ENCODE results near the gene OLFM2.
"Not testable (repeated sequence)": the region's sequence is repeated elsewhere in the genome, so short reads cannot be mapped to it uniquely, and the experiment has no call there.

- not testable (repeated sequence) for TF ChIP-seq CTCF (conservative IDR thresholded peaks at IDR 0.05 in 1 of 2, IDR thresholded peaks at IDR 0.05 in 1 of 2; ENCODE audit: low read depth in 1 of 2, low read length in 2 of 2); EZH2 (IDR thresholded peaks at IDR 0.05; ENCODE audit: low read length, missing control alignments)
These were observed 13.4 kb downstream of the OLFM2 start for GRCh38 chr19:9922782-9923379.
